ENCODE results near the gene BRMS1L. TPM values are rescaled to one million over a fixed set of nuclear protein-coding genes. Genes with fewer than 3 reads are reported as not detected.
A peak's percentile ranks its signal among the peaks of the same experiment; 100 is the strongest.
"Not testable (repeated sequence)": the region's sequence is repeated elsewhere in the genome, so short reads cannot be mapped to it uniquely, and the experiment has no call there.

The BRMS1L gene, protein sequence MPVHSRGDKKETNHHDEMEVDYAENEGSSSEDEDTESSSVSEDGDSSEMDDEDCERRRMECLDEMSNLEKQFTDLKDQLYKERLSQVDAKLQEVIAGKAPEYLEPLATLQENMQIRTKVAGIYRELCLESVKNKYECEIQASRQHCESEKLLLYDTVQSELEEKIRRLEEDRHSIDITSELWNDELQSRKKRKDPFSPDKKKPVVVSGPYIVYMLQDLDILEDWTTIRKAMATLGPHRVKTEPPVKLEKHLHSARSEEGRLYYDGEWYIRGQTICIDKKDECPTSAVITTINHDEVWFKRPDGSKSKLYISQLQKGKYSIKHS
- total RNA-seq (1 to 10 TPM; 7.1 to 7.5 TPM), polyA plus RNA-seq (ENCODE audit: insufficient read length in 6 of 6) (10 to 100 TPM; 17.1 to 23.7 (median 21.0) TPM)
- long read RNA-seq, donor 1, partial matches to known transcripts = 5 of 7 reads
- long read RNA-seq, donor 1, other reads (novel, unspliced or antisense) = 0 of 7 reads
- long read RNA-seq, donor 2, partial matches to known transcripts = 0 of 4 reads
- long read RNA-seq, donor 2, other reads (novel, unspliced or antisense) = 0 of 4 reads
- long read RNA-seq, donor 3, partial matches to known transcripts = 0 of 2 reads
- long read RNA-seq, donor 3, other reads (novel, unspliced or antisense) = 0 of 2 reads
- long read RNA-seq, donor 4, partial matches to known transcripts = 2 of 3 reads
- long read RNA-seq, donor 4, other reads (novel, unspliced or antisense) = 0 of 3 reads
- long read RNA-seq, donor 5, transcript BRMS1L-201 (10 exons, 2,657 nt) = major isoform, 5 of 6 reads
- long read RNA-seq, donor 5, partial matches to known transcripts = 0 of 6 reads
- long read RNA-seq, donor 5, other reads (novel, unspliced or antisense) = 0 of 6 reads
- long read RNA-seq, donor 6, partial matches to known transcripts = 0 of 4 reads
- long read RNA-seq, donor 6, other reads (novel, unspliced or antisense) = 0 of 4 reads
- long read RNA-seq, donor 7, partial matches to known transcripts = 0 of 2 reads
- long read RNA-seq, donor 7, other reads (novel, unspliced or antisense) = 0 of 2 reads
- long read RNA-seq, donor 8, partial matches to known transcripts = 0 of 3 reads
- long read RNA-seq, donor 8, other reads (novel, unspliced or antisense) = 0 of 3 reads
- long read RNA-seq, donor 9 = 0 reads
- long read RNA-seq, donor 10 = 0 reads
- long read RNA-seq, donor 11, partial matches to known transcripts = 0 of 1 reads
- long read RNA-seq, donor 11, other reads (novel, unspliced or antisense) = 0 of 1 reads
- long read RNA-seq, donor 12, partial matches to known transcripts = 0 of 2 reads
- long read RNA-seq, donor 12, other reads (novel, unspliced or antisense) = 0 of 2 reads

DNA sequence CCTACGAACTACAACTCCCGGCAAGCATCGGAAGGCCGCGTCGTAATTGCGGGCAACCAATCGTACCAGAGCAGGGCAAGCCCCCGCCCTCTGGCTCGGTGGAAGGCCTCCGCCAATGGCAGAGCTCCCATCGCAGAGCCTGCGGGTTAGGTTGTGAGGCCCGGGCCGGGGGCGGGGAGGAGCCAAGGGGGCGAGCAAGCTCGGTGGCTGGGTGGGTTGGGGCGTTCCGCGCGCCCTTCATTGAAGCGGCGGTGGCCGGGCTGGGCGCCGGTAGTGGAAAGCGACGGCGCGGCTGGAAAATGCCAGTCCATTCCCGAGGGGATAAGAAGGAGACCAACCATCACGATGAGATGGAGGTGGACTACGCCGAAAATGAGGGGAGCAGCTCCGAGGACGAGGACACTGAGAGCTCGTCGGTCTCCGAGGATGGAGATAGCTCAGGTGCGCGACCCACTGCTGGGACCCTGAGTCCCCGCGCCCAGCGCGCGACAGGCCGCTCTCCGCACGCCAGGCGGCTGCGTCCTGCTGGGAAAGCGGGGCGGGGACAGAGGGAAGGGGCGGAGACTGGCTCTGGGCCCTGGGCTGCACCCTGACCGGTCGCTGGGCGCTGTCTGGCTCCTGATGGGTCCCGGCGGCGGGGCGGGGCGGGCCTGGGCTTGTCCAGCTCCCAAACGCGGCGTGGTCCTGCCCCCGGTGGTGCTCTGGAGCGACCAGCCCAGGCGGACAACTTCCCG, at the start of gene BRMS1L:
Gene BRMS1L (plus strand): TSS at position 121 of the 734 bp plus-strand sequence. CDS start 179 bp downstream, at position 300.
- Histone ChIP-seq H3K9me3 (no peaks in the 10 kb centered on the region), H3K4me3 (peak within 1 kb of the TSS; percentile 84 to 86), H3K4me1 (peaks cover 0 to 15% of the 10 kb centered on the region in 2 donors), H3K27ac (peak within 1 kb of the TSS; percentile 92 to 98), H3K36me3 (peaks cover 0 to 4% of the 10 kb centered on the region in 2 donors), H3K27me3 (no peaks in the 10 kb centered on the region)
- intact Hi-C loops (cut with DNase I) = no loop called here
- TF ChIP-seq, protein P1, sequence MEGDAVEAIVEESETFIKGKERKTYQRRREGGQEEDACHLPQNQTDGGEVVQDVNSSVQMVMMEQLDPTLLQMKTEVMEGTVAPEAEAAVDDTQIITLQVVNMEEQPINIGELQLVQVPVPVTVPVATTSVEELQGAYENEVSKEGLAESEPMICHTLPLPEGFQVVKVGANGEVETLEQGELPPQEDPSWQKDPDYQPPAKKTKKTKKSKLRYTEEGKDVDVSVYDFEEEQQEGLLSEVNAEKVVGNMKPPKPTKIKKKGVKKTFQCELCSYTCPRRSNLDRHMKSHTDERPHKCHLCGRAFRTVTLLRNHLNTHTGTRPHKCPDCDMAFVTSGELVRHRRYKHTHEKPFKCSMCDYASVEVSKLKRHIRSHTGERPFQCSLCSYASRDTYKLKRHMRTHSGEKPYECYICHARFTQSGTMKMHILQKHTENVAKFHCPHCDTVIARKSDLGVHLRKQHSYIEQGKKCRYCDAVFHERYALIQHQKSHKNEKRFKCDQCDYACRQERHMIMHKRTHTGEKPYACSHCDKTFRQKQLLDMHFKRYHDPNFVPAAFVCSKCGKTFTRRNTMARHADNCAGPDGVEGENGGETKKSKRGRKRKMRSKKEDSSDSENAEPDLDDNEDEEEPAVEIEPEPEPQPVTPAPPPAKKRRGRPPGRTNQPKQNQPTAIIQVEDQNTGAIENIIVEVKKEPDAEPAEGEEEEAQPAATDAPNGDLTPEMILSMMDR (IDR thresholded peaks at IDR 0.05) = peak in 1 of 2 donors; percentile 18
- peak; percentile 97 to 99 (median 99) for DNase-seq
- peak; percentile 97 for ATAC-seq

DNA sequence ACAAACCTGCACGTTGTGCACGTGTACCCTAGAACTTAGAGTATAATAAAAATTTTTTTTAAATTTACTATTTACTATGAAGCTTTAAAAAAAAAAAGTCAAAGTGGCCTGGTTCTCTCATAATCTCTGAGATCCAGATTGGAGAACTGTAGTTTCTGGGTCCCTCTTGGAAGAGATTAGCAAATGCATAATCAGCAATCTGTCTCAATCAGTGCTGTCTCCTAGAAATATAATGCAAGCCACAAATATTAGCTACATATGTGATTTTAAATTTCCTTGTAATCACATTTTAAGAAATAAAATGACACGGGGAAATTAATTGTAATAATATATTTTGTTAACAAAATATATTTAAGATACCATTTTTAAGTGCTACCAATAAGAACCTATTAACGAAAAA, 49.3 kb upstream of the BRMS1L start:
- no peaks in the 10 kb centered on the region for H3K4me1 ChIP-seq
- no peak overlapping the region for H3K27ac ChIP-seq
- intact Hi-C loops (cut with DNase I) = no loop called here
- H3K36me3 ChIP-seq = no peaks in the 10 kb centered on the region
- DNase-seq = no peak
- H3K4me3 ChIP-seq = no peak overlapping the region
- H3K9me3 ChIP-seq = peaks cover 0 to 20% of the 10 kb centered on the region in 2 donors
- TF ChIP-seq, protein P1 (IDR thresholded peaks at IDR 0.05) = no peak
- no peaks in the 10 kb centered on the region for H3K27me3 ChIP-seq
- ATAC-seq = no peak

DNA sequence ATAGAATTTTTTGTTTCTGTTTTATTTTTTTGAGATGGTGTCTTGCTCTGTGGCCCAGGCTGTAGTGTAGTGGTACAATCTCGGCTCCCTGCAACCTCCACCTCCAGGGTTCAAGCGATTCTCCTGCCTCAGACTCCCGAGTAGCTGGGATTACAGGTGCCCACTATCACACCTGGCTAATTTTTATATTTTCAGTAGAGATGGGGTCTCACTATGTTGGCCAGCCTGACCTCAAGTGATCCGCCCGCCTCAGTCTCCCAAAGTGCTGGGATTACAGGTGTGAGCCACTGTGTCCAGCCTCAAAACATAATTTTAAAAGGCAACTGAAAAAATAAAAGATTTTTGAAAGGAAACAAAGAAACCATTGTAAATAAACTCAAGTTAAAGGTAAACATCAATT, 48.6 kb upstream of the BRMS1L start:
- intact Hi-C loops (cut with DNase I); DNase-seq; ATAC-seq; H3K27me3 ChIP-seq; H3K4me1 ChIP-seq; H3K36me3 ChIP-seq; H3K4me3 ChIP-seq; H3K27ac ChIP-seq: not testable (repeated sequence)
- peaks cover 0 to 21% of the 10 kb centered on the region in 2 donors for H3K9me3 ChIP-seq

DNA sequence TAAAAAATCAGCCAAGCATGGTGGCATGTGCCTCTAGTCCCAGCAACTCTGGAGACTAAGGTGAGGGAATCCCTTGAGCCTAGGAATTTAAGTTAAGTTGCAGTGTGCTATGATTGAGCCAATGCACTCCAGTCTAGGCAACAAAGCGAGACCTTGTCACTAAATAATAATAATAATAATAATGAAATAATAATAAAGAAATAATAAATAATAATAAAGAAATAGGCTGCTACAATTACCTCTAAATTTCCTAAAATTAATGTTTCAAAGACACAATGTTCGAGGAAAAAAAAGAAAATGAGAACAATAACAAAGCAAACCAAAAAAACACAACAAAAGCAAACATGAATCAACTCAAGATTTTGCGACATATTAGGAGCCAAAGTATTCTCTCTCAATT, 46.8 kb upstream of the BRMS1L start:
- ATAC-seq (no peak), DNase-seq (no peak)
- intact Hi-C loops (cut with DNase I) = no loop called here
- TF ChIP-seq, protein P1 (IDR thresholded peaks at IDR 0.05) = no peak
- H3K36me3 ChIP-seq = no peaks in the 10 kb centered on the region
- no peaks in the 10 kb centered on the region for H3K4me1 ChIP-seq
- H3K4me3 ChIP-seq = no peak overlapping the region
- H3K9me3 ChIP-seq = peaks cover 0 to 21% of the 10 kb centered on the region in 2 donors
- no peak overlapping the region for H3K27ac ChIP-seq
- no peaks in the 10 kb centered on the region for H3K27me3 ChIP-seq

DNA sequence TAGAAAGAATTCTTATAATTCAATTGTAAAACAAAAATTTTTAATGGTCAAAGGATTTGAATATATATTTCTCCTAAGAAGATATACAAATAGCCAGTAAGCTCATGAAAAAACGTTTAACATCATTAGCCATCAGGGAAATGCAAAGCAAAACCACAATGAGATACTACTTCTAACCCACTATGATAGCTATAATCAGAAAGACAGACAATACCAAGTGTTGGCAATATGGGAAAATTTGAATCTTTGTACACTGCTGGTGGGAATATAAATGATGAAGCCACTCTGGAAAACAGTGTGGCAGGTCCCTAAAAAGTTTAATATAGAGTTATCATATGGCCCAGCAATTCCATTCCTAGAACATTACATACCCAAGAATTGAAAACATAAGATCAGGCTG, 42.4 kb upstream of the BRMS1L start:
- H3K4me1 ChIP-seq = no peaks in the 10 kb centered on the region
- H3K36me3 ChIP-seq = no peaks in the 10 kb centered on the region
- ATAC-seq (no peak), DNase-seq (no peak)
- TF ChIP-seq, protein P1 (IDR thresholded peaks at IDR 0.05) = no peak
- no peaks in the 10 kb centered on the region for H3K27me3 ChIP-seq
- H3K9me3 ChIP-seq = peaks cover 0 to 21% of the 10 kb centered on the region in 2 donors
- intact Hi-C loops (cut with DNase I) = no loop called here
- no peak overlapping the region for H3K27ac ChIP-seq
- H3K4me3 ChIP-seq = no peak overlapping the region
